Esophagus muscularis mucosa (tissue), 4 donors: Measurements from ENCODE around the gene PURA. TPM values are rescaled to one million over a fixed set of nuclear protein-coding genes. Genes with fewer than 3 reads are reported as not detected.

Experiments used
- DNase-seq: peaks from one replicate; pipeline ENCODE4 v3.0.0-alpha.2; 2017; ENCODE audit errors: extremely low spot score
- H3K27ac ChIP-seq, 4 donors: fragments of 200-600 bp; sonication (generic); replicated peaks in 1 of 4; 1 replicate in 3 of 4; 2 replicates in 1 of 4; pipeline ENCODE4 v1.5.1; 2016 to 2019; ENCODE audit warnings: mild to moderate bottlenecking in 1 of 4
- H3K27me3 ChIP-seq, 4 donors: fragments of 200-600 bp; sonication (generic); one replicate each; pipeline versions ENCODE4 v1.5.1 to v1.6.0; 2016 to 2019
- H3K36me3 ChIP-seq, 4 donors: fragments of 200-600 bp; sonication (generic); one replicate each; pipeline ENCODE4 v1.5.1; 2016 to 2019
- H3K4me1 ChIP-seq, 4 donors: fragments of 200-600 bp; sonication (generic); one replicate each; pipeline ENCODE4 v1.5.1; 2016 to 2019
- H3K4me3 ChIP-seq, 4 donors: fragments of 200-600 bp; sonication (generic); 1 replicate in 2 of 4; 2 replicates in 2 of 4; pipeline ENCODE4 v1.5.1; 2016 to 2019; ENCODE audit warnings: mild to moderate bottlenecking in 4 of 4, moderate library complexity in 1 of 4
- H3K9me3 ChIP-seq, 4 donors: fragments of 200-600 bp; sonication (generic); 1 replicate in 3 of 4; 2 replicates in 1 of 4; pipeline ENCODE4 v1.5.1; 2016 to 2019
- EP300 ChIP-seq: sonication (generic); formaldehyde crosslinking; IDR thresholded peaks from one replicate; pipeline ENCODE4 v1.6.1; 2017; ENCODE audit warnings: antibody characterized with exemption
- POLR2A ChIP-seq: fragments of 450-650 bp; IDR thresholded peaks from one replicate; pipeline ENCODE4 v1.6.1; 2017; ENCODE audit warnings: antibody characterized with exemption, moderate library complexity, mild to moderate bottlenecking, low read depth
- POLR2AphosphoS5 ChIP-seq, 2 donors: sonication (generic); formaldehyde crosslinking; IDR thresholded peaks; one replicate each; pipeline ENCODE4 v1.6.1; 2017; ENCODE audit warnings: antibody characterized with exemption in 2 of 2
- WGBS: methylation state at CpG from one replicate; pipeline ENCODE4 v1.1.5; 2018; 5-methylcytosine and 5-hydroxymethylcytosine counted together
- intact Hi-C: fragments of 100-400 bp; cut with DNase I; formaldehyde crosslinking; loops from one replicate; pipeline ENCODE4 v1.15.1; 2023
- total RNA-seq, 4 donors: library from RNA; depleted of rRNA; stranded (reverse); fragments of >200 nt; gene quantifications; one replicate each; pipeline versions ENCODE4 v1.1.0 to v1.2.1, GENCODE V29; 2016
- TF ChIP-seq, protein P1 (sequence below), 3 experiments: fragments of 200-600 bp in 2 of 3; fragments of 450-650 bp in 1 of 3; sonication (generic) in 2 of 3; IDR thresholded peaks; one replicate each; pipeline ENCODE4 v1.5.1; 2017 to 2019; ENCODE audit warnings: antibody characterized with exemption in 3 of 3, mild to moderate bottlenecking in 2 of 3, moderate library complexity in 1 of 3

PURA gene
- total RNA-seq, 4 donors from 2014 or later = 31.8 to 46.5 (median 43.5) TPM

DNA sequence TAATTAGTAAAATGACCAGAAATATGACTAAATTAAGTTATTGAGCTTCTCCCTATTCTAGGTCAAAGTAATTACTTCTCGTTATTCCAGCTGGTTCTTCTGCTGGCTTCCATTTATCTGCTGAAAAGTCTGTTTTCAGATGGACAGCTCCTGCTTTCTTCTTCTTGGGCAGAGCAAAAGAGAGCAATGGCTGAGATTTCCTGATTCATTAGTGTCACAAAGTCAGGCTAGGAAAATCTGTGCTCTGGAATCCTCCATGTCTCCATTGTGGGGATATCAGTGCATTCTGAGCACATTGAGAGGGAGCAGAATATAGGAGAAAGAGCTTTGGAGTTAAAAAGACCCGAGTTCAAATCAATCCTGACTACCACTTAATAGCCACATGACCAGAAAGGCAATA, 37.1 kb upstream of the PURA start:
- Histone ChIP-seq H3K36me3 (no peaks in the 10 kb centered on the region), H3K27me3 (no peaks in the 10 kb centered on the region), H3K27ac (no peak overlapping the region), H3K4me1 (peaks cover 0 to 7% (median 0%) of the 10 kb centered on the region in 4 donors), H3K4me3 (no peak overlapping the region), H3K9me3 (no peaks in the 10 kb centered on the region)
- TF ChIP-seq POLR2A (no peak), POLR2AphosphoS5 (IDR thresholded peaks at IDR 0.05) (no peak), EP300 (no peak)
- TF ChIP-seq, protein P1, sequence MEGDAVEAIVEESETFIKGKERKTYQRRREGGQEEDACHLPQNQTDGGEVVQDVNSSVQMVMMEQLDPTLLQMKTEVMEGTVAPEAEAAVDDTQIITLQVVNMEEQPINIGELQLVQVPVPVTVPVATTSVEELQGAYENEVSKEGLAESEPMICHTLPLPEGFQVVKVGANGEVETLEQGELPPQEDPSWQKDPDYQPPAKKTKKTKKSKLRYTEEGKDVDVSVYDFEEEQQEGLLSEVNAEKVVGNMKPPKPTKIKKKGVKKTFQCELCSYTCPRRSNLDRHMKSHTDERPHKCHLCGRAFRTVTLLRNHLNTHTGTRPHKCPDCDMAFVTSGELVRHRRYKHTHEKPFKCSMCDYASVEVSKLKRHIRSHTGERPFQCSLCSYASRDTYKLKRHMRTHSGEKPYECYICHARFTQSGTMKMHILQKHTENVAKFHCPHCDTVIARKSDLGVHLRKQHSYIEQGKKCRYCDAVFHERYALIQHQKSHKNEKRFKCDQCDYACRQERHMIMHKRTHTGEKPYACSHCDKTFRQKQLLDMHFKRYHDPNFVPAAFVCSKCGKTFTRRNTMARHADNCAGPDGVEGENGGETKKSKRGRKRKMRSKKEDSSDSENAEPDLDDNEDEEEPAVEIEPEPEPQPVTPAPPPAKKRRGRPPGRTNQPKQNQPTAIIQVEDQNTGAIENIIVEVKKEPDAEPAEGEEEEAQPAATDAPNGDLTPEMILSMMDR (IDR thresholded peaks at IDR 0.05) = no peak
- DNase-seq = no peak
- 67% methylated on average over 2 of the region's 2 CpGs for WGBS
- intact Hi-C loops = no loop called here

DNA sequence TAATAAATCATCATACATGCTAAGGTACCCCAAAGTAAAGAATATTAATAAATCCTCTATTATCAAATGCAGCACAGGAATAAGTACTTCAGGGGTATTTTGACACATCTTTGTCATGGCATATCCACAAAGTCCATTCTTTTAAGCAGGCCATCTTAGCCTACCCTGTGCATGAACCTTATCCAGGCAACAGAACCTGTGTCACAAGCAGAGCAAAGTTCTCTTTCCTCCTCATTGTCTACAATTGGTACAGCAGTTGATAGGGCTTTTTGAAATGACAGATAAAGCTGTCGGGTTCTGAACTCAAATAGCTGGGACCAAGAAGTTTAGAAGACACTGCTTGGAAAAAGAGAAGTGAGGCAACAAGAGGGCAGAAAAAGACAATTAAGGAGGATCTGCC, 30.8 kb upstream of the PURA start:
- WGBS = 79% methylated on average over 1 of the region's 1 CpG
- no peak overlapping the region for H3K4me3 ChIP-seq
- H3K27me3 ChIP-seq = no peaks in the 10 kb centered on the region
- no peak for DNase-seq
- H3K9me3 ChIP-seq = no peaks in the 10 kb centered on the region
- H3K36me3 ChIP-seq = no peaks in the 10 kb centered on the region
- intact Hi-C loops = no loop called here
- no peak overlapping the region for H3K27ac ChIP-seq
- H3K4me1 ChIP-seq = peaks cover 5 to 10% (median 7%) of the 10 kb centered on the region in 4 donors
- TF ChIP-seq EP300 = no peak
- TF ChIP-seq, protein P1 (IDR thresholded peaks at IDR 0.05) = no peak
- TF ChIP-seq POLR2AphosphoS5 (IDR thresholded peaks at IDR 0.05) = no peak
- TF ChIP-seq POLR2A = no peak

DNA sequence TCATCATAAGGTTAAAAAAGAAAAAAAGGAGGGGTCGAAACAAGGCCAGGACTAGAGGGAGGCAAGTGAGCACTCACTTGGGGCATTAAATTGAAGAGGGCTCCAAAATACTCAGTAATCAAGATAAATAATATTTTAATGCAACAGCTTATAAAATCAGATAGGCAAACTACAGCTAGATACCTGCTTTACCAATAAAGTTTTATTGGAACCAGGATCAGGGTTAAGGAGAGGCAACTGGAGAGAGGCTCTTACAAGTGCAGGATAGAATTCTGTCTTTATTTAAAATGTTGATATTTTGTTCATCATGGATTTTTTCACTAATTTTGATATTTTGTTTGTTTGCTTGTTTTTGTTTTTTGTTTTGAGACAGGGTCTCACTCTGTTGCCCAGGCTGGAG, 30.3 kb upstream of the PURA start:
- intact Hi-C loops = no loop called here
- WGBS = 88% methylated on average over 1 of the region's 1 CpG
- Histone ChIP-seq H3K4me3 (no peak overlapping the region), H3K27ac (no peak overlapping the region), H3K36me3 (no peaks in the 10 kb centered on the region), H3K9me3 (no peaks in the 10 kb centered on the region), H3K27me3 (no peaks in the 10 kb centered on the region), H3K4me1 (peaks cover 5 to 10% (median 7%) of the 10 kb centered on the region in 4 donors)
- no peak for DNase-seq
- TF ChIP-seq, protein P1 (IDR thresholded peaks at IDR 0.05) = no peak
- no peak for TF ChIP-seq EP300
- TF ChIP-seq POLR2A = no peak
- no peak for TF ChIP-seq POLR2AphosphoS5 (IDR thresholded peaks at IDR 0.05)

DNA sequence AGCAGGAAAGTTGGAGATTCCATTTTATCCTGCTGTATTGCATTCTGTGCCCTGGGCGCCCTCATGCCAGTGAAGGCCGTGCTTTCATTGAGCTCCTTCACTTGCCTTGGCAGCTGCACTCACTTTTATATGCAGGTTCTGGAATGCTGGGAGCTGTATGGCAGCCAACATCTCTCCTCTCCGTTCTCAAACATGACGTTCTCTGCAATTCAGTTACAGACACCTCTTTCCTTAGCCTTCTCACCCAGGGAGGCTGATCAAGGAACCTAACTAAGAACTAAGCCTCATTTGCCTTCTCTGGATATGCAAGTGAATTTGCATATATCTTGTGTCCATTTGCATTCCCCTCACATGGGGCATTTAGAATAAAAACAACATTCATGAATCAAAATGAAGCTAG, 29.4 kb upstream of the PURA start:
- WGBS = 16% methylated on average over 4 of the region's 4 CpGs
- H3K4me1 ChIP-seq = peaks cover 5 to 10% (median 7%) of the 10 kb centered on the region in 4 donors
- TF ChIP-seq POLR2AphosphoS5 (IDR thresholded peaks at IDR 0.05) (no peak), POLR2A (no peak), EP300 (no peak)
- TF ChIP-seq, protein P1 (IDR thresholded peaks at IDR 0.05) = no peak
- no peaks in the 10 kb centered on the region for H3K27me3 ChIP-seq
- intact Hi-C loops = no loop called here
- no peak for DNase-seq
- no peak overlapping the region for H3K4me3 ChIP-seq
- H3K27ac ChIP-seq = no peak overlapping the region
- H3K36me3 ChIP-seq = no peaks in the 10 kb centered on the region
- peaks cover 0 to 2% (median under 1%) of the 10 kb centered on the region in 4 donors for H3K9me3 ChIP-seq

DNA sequence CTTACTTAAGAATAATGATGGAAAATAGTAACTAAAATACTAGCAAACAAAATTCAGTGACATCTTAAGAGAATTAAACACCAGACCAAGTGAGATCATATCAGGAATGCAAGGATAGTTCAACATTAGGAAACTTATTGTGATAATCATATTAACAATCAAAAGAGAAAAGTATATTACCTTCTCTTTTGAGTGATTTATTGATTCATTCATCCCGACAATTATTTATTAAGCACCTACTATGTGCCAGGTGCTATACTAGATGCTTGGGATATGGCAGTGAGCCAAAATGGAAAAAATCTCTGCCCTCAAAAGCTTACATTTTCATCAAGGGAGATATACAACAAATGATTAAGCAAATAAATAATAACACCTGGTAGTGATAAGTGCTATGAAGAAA, 23.7 kb upstream of the PURA start:
- H3K4me3 ChIP-seq = no peak overlapping the region
- no peak overlapping the region for H3K27ac ChIP-seq
- H3K4me1 ChIP-seq = no peaks in the 10 kb centered on the region
- H3K9me3 ChIP-seq = peaks cover 0 to 20% (median 8%) of the 10 kb centered on the region in 4 donors
- H3K27me3 ChIP-seq = no peaks in the 10 kb centered on the region
- intact Hi-C loops = no loop called here
- TF ChIP-seq POLR2A (no peak), POLR2AphosphoS5 (IDR thresholded peaks at IDR 0.05) (no peak), EP300 (no peak)
- TF ChIP-seq, protein P1 (IDR thresholded peaks at IDR 0.05) = no peak
- no peak for DNase-seq
- no peaks in the 10 kb centered on the region for H3K36me3 ChIP-seq
- 90% methylated on average over 1 of the region's 1 CpG for WGBS
